HG03565 (cell line): ENCODE measurements around the gene PRAMEF33.
"Not testable (repeated sequence)": the region's sequence is repeated elsewhere in the genome, so short reads cannot be mapped to it uniquely, and the experiment has no call there.

Experiments
- ATAC-seq: cut with Tn5 transposase; IDR thresholded peaks from one replicate; pipeline ENCODE4 v1.9.1; 2021; ENCODE audit warnings: mild to moderate bottlenecking, moderate library complexity; ENCODE audit not compliant: unreplicated experiment

PRAMEF33 gene, protein sequence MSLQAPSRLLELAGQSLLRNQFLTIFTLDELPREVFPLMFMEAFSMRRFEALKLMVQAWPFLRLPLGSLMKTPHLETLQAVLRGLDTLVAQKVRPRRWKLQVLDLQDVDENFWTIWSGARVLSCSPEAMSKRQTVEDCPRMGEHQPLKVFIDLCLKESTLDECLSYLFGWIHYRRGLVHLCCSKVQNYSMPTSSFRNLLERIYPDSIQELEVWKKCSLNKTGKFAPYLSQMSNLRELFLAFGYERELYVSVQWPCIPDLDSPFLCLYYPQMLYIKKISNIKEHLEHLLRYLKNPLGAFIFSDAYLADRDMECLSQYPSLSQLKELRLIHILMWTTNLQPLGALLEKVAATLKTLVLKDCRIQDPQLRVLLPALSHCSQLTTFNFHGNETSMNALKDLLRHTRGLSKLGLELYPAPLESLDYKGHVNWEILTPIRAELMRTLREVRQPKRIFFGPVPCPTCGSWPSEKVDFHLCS

DNA sequence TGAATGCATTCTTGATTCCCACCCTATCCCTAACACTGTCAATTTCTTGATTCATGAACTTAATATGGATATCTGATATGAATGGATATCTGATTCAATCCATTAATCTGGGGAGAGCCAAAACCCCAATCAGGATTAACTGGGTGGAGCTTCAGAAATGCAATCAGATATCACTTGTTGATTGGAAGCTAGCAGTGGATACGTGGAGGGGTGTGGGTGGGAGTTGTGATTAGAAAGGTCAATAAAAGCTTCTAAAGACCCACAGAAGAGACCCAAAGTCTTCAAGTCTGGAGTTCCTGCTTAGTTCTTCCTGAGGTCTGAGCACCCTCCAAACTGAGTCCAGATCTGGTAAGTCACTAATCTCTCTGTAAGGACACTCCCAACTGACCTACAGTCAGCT is at the start of gene PRAMEF33:
PRAMEF33 (plus strand) TSS at position 301 of the 400 bp plus-strand sequence. CDS start 2,416 bp downstream, outside the sequence.
- ATAC-seq: not testable (repeated sequence)

DNA sequence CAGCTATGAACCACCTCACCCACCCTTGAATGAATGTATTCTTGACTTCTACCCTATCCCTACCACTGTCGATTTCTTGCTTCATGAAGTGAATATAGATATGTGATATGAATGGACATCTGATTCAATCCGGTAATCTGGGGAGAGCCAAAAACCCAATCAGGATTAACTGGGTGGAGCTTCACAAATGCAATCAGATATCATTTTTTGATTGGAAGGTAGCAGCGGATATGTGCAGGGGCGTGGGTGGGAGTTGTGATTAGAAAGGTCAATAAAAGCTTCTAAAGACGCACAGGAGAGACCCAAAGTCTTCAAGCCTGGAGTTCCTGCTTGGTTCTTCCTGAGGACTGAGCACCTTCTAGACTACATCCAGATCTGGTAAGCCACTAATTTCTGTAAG is 49.4 kb upstream of the PRAMEF33 start, which contains the start of gene PRAMEF5:
PRAMEF5 (plus strand) TSS at position 301 of the 400 bp plus-strand sequence. CDS start 5,071 bp downstream, outside the sequence.
- ATAC-seq: not testable (repeated sequence)

DNA sequence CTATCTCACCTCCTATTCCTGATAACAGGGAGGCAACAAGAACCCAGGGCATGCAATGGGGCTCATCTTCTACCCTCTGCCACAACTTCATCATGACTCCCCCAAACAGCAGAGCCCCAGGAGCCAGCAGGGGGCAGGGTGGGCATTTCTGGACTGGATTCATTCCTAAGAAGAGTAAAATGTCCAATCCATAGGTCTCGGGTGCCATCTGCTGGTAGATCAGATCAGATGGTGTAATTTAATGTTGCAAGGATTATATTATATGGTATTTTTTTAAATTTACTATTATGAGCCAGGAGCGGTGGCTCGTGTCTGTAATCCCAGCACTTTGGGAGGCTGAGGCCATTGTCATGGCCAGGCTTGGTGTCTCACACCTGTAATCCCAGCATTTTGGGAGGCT is 38.2 kb upstream of the PRAMEF33 start:
- ATAC-seq: not testable (repeated sequence)

DNA sequence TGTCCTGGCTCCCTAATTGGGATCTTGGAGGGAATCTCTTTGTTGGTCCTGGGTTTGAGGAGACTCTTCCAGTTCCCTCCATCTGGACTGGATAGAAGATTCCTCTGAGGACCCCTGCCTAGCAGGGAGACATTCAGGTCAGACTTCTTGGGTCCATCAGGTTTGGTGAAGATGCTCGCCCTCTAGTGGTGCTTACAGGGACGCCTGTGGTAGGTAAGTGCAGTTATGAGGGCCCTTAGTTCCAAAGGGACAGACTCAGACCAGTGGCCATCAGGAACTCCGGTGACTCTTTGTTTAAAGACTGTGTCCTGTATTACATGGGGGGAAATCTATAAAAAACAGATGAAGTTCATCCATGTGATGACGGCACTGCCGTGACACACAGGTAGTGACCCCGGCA is 26.3 kb upstream of the PRAMEF33 start:
- not testable (repeated sequence) for ATAC-seq

DNA sequence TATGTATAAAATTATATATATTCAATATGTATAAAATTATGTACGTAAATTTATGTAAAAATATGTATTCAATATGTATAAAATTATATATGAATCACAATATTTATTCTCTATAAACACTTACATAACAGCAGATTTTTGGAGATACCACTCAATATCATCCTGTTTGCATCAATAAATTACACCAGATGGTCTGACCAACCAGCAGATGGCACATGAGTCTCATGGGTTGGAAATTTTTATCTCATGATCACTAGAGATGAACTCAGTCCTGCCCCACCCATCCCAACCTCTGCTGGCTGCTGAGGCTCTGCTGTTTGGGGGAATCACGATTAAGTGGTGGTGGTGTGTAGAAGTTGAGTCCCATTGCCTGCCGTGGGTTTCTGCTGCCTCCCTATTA is 23.7 kb upstream of the PRAMEF33 start:
- ATAC-seq: not testable (repeated sequence)

DNA sequence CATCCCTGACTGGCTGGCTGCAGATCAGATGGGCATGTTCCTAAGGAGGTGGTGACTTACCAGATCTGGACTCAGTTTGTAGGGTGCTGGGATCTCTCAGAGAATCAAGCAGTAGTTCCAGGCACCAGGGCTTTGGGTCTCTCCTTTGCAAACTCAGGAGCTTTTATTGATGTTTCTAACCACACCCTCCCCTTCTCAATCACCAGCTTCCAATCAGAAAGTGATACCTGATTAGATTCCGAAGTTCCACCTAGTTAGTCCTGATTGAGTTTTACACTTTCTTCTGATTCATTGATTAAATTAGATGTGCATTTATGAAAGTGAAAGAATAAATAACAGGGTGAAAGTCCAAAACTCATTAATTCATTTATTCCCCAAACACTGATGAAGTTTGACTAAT is 18.3 kb upstream of the PRAMEF33 start, which contains the start of gene PRAMEF8:
PRAMEF8 (minus strand) TSS at position 101 of the 400 bp plus-strand sequence. CDS start 1,046 bp downstream, outside the sequence.
- not testable (repeated sequence) for ATAC-seq

DNA sequence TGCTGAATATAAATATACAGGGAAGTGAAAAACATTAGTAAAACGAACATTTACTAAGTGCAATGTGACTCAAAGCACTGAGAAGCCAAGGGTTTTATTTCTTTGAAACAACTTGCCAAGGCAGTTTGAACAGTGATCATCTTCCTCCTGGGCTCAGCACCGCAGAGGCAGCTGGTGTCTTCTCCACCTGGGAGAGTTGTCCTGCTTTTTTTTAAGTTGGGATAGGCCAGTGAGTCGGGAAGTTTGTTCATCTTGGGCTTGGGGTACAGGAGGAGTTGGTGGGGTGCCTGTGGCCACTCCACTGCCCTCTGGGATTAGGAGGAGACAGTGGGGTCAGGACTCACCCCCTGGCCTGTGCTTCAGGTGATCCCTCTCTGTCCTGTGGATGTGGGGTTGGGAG is 14.3 kb upstream of the PRAMEF33 start:
- ATAC-seq: not testable (repeated sequence)

DNA sequence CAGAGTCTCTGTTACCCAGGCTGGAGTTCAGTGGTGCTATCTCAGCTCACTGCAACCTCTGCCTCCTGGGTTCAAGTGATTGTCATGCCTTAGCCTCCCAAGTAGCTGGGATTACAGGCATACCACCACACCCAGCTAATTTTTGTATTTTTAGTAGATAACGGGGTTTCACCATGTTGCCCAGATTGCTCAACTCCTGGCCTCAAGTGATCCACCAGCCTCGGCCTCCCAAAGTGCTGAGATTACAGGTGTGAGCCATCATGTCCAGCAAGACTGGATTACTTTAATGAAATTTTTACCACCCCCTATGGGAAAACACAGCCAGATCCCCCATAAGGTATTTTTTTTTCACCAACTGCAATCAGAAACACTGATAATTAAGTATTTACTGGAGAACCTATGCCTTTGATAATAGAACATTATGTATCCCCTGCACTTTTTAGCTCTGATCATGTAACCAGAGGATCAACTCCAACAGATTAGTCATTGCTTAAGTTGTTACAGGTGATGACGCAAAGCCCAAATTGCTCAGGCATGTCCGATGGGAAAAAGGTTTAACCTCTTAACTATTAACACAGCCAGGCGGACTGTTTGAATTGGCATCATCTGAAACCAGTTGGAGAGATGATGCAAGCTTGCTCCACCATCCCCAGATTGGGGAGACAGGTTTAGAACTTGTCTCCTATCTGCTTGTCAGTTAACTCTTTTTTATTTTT is 6.0 kb upstream of the PRAMEF33 start:
- ATAC-seq: not testable (repeated sequence)

DNA sequence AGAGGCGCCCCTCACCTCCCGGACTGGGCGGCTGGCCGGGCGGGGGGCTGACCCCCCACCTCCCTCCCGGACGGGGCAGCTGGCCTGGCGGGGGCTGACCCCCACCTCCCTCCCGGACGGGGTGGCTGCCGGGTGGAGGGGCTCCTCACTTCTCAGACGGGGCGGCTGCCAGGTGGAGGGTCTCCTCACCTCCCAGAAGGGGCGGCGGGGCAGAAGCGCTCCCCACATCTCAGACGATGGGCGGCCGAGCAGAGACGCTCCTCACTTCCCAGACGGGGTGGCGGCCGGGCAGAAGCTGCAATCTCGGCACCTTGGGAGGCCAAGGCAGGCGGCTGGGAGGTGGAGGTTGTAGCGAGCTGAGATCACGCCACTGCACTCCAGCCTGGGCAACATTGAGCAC is 4.6 kb upstream of the PRAMEF33 start:
- ATAC-seq: not testable (repeated sequence)

DNA sequence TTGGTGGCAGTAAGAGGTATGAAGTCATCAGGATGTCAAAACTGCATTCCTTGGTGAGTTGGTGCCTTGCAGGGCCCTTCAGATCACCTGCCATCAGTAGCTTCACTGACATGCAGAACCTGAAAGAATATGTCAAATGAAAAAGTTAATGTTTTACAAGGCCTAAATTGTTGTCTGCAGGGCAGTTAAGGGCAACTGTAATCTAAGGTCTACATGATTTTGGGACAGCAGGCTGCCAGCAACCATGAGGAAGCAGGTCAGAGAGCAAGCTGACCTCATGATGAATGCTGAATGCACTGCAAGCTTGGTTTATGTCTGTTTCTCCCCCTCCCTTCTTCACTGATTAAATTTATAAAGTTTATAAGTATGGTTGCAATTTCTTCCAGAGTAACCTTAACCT is 1.1 kb upstream of the PRAMEF33 start:
- ATAC-seq: not testable (repeated sequence)

DNA sequence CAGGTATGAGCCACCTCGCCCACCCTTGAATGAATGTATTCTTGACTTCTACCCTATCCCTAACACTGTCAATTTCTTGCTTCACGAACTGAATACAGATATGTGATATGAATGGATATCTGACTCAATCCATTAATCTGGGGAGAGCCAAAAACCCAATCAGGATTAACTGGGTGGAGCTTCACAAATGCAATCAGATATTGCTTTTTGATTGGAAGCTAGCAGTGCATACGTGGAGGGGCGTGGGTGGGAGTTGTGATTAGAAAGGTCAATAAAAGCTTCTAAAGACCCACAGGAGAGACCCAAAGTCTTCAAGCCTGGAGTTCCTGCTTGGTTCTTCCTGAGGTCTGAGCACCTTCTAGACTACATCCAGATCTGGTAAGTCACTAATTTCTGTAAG is 11.9 kb downstream of the PRAMEF33 start, which contains the start of gene PRAMEF15:
PRAMEF15 (plus strand) TSS at position 301 of the 400 bp plus-strand sequence. CDS start 2,827 bp downstream, outside the sequence.
- not testable (repeated sequence) for ATAC-seq

DNA sequence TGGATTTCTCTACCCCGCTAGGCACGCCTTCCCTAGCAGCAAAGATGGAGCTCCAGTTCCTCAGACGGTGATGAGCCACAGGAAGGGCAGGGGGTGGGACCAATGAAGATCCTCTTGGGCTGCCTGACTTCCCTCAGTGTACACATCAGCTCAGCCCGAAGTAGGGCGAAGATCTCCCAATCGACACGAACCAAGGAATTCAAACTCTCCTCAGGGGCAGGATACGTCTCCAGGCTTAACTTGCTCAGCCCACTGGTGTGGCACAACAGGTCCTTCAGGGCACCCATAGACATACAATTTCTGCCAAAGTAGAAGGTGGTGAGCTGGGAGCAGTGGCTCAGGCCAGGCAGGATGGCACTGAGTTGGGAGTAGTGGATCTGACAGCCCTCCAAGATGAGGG is 39.2 kb downstream of the PRAMEF33 start:
- not testable (repeated sequence) for ATAC-seq

DNA sequence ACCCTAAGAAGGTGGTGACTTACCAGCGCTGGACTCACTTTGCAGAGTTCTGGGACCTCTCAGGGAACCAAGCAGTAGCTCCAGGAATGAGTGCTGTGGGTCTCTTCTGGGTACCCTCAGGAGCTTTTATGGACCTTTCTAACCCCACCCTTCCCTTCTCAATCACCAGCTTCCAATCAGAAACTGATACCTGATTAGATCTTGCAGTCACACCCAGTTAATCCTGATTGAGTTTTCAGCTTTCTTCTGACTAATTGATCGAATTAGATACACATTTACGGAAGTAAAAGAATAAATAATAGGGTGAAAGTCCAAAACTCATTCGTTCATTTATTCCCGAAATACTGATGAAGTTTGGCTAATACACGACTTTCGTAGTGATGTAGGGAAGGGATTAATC is 43.7 kb downstream of the PRAMEF33 start, which contains the start of gene PRAMEF14:
PRAMEF14 (minus strand) TSS at position 101 of the 400 bp plus-strand sequence. CDS start 1,820 bp downstream, outside the sequence.
- not testable (repeated sequence) for ATAC-seq

DNA sequence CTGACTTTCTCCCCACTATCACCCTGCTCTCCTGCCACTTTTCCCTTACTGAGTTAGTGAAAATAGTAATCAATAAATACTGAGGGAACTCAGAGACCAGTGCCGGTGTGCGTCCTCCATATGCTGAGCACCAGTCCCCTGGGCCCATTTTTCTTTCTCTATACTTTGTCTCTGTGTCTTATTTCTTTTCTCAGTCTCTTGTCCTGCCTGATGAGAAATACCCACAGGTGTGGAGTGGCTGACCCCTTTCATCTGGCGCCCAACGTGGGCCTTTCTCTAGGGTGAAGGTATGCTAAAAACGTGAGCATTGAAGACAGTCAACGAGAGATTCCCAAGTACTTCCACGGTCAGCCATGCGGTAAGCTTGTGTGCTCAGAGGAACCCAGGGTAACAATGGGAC is 50.1 kb downstream of the PRAMEF33 start:
- ATAC-seq: not testable (repeated sequence)

DNA sequence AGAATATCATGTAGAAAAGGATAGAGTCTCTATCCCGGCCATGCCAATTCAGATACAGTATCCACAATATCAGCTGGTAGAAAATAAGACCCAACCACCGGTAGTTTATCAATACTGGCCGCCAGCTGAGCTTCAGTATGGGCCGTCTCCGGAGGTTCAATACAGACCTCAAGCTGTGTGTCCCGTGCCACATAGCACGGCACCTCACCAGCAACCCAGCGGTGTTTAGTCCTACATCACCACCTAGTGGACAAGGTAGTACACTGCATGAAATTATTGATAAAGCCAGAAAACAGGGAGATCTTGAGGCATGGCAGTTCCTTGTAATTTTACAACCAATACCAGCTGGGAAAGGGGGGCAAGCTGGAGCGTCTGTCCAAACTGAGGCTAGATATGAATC is 51.1 kb downstream of the PRAMEF33 start:
- not testable (repeated sequence) for ATAC-seq

DNA sequence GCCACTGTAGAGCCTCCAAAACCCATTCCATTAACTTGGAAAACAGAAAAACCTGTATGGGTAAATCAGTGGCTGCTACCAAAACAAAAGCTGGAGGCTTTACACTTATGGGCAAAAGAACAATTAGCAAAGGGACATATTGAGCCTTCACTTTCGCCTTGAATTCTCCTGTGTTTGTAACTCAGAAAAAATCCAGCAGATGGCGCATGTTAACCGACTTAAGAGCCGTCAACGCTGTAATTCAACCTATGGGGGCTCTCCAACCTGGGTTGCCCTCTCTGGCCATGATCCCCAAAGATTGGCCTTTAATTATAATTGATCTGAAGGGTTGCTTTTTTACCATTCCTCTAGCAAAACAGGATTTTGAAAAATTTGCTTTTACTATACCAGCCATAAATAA is 53.4 kb downstream of the PRAMEF33 start:
- ATAC-seq: not testable (repeated sequence)
